CD4-positive, alpha-beta T cell treated with Interleukin-21 for 1 hour (primary cell): ENCODE data around the gene NTS.

ENCODE experiments used
- DNase-seq: peaks from one replicate; pipeline ENCODE4 v3.0.0-alpha.2; 2020

NTS gene, protein sequence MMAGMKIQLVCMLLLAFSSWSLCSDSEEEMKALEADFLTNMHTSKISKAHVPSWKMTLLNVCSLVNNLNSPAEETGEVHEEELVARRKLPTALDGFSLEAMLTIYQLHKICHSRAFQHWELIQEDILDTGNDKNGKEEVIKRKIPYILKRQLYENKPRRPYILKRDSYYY

DNA sequence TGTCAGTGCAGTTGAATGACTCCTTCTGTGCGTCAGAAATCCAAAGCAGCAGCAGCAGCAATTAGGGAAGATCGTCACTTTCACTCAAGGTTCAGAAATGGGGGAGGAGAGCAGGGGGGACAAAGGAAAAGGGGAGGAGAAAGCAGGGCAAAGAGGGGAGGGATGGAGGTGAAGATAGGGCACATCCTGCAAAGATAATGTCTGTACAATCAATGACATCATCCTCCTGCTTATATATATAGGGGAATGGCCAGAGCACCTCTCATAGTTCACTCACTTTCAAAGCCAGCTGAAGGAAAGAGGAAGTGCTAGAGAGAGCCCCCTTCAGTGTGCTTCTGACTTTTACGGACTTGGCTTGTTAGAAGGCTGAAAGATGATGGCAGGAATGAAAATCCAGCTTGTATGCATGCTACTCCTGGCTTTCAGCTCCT lies at the start of gene NTS:
NTS (plus strand) TSS at position 265 of the 431 bp plus-strand sequence; CDS start at position 374, 109 bp downstream.
- DNase-seq = no peak

DNA sequence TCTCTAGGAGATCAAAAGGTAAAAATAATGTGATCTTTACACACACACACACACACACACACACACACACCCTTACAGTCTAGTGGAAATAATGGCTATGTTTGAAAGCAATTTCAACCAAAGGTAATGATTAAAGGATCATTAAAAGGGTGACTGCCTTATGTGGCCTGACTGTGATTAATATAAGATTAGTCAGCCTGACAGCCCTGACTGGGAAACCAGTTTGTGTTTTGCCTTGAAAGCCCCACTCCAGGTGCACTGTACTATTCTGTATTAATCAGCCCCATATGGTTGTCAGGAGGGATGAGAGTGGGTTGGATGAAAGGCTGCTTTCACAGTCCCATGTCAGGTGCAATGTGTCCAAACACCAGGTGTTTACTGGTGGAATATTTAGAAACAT lies 48.3 kb upstream of the NTS start:
- no peak for DNase-seq

DNA sequence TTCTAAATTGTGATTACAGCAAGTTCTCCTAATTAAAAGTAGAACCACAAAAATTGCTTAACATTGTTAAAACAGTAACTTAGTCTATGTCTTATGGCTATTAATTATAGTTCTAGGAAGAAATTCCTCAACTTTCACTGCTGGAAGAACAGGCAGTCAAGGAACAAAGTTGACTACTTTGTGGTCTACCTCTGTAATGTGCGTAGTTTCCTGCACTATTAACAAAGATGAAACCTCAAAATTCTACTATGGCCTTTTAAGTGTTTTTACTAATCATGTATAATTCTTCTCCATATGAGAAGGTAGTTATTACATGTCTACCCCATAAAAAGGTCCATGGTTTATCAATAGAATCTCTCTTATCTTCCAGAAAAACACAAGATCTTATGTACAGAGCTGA lies 45.5 kb upstream of the NTS start:
- DNase-seq = no peak

DNA sequence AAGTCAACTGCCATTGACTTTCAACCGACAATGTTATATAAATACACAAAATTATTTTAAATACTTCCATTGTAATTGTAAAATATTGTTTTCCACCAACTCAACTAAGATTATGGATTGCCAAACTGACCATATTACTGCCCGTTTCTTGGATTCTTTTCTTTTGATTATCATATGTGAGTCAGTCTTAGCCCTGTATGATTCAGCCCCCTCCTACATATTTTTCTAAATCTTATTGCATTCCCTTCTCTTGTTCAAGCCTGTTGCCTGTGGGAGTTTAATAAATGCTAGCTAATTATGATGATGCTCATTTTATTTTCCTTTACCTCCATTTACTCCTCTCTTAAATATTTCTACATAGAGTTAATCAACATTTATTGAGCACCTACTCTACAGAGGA lies 44.7 kb upstream of the NTS start:
- no peak for DNase-seq

DNA sequence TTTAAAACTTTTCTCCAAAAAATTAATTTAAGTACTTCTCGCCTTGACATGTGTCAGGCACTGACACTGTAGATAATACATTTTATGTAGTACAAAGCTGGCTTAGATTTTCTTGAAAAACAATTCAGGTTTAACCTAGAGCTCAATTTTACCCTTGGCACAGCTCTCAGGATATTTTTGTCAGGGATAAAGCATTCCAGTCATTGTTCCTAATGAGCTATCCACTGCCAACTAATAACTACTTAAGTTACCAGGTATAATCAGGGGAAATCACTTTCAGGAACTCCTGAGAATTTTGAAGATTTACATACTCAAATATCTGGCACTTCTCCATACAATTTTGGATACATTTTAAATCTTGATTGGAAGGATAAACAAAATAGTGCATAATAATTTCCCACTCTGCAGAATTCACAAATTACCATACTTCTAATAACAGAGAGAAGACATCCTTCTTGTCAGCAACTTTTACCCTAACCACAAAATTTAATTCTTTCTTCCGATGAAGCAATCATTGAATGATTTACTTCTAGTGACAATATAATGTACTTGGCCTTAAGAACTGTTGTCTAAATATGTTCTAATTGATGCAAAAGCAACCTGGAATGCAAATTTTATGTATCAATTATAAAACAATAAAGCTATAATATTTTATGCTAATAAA lies 42.6 kb upstream of the NTS start:
- DNase-seq = no peak

DNA sequence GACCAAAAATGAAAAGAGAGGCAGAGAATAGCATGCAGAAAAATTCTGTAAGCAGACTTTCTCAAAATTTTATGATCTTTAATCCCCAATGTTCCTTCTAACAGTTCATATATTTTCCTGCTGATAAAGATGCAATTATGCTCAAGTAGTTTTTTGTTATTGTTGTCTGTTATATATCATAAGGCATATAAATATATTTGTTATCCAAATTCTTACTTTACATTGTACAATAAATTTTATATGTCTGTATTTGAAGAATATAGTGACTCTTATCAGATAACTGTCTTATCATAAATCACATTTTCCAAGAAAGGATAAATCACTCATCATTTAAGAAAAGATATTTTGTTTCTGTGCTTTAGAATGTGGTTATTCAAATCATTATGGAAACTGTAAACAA lies 40.5 kb upstream of the NTS start:
- no peak for DNase-seq

DNA sequence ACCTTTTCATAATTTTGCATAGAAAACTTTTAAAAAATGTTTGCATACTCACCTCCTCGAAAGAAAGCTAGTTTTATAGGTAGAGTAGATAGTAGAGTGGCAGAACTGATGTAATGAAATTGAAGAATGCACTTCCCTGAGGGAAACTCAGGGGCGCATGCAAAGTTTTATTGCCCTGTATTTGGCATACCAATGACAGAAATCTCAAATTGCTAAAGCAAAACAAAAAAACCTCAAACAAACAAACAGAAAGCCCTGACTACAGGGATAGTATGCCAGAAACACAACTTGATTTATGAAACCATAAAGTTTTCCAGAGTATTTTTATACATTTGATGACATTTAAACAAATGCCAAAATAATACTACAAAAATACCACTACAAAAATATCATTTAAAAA lies 39.7 kb upstream of the NTS start:
- no peak for DNase-seq

DNA sequence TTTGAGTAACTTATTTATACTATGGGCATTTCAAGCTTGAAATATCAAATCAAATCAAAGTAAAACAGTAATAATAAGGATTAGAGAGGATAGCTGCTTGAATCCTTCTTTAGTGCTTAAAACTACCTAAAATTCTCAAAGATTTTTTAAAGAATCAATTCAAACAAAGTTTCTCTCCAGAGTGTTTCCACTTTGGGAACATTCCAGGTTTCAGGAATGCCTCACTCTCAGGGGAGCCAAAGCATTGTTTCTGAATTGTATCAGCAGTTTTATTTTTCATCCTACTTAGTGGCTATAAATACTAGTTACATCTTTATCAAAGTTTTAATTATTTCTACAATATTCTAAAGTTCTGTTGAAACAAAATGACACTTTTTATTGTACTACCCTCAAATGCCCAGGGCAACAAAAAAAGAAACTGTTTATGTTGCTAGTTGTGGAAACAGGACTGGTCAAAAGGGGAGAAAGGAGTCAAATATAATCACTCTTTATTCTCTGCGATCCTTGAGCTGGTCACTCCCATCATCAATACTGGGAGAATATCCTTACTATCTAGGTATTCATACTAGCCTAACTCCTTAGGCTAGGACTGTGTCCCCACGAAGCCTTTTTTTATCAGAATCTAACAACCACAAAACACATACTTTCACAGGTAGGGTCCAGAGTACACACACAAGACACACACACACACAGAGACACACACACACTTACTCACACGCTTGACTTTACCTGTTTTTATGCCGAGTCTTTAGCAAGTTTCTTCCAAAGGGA lies 38.5 kb upstream of the NTS start:
- no peak for DNase-seq

DNA sequence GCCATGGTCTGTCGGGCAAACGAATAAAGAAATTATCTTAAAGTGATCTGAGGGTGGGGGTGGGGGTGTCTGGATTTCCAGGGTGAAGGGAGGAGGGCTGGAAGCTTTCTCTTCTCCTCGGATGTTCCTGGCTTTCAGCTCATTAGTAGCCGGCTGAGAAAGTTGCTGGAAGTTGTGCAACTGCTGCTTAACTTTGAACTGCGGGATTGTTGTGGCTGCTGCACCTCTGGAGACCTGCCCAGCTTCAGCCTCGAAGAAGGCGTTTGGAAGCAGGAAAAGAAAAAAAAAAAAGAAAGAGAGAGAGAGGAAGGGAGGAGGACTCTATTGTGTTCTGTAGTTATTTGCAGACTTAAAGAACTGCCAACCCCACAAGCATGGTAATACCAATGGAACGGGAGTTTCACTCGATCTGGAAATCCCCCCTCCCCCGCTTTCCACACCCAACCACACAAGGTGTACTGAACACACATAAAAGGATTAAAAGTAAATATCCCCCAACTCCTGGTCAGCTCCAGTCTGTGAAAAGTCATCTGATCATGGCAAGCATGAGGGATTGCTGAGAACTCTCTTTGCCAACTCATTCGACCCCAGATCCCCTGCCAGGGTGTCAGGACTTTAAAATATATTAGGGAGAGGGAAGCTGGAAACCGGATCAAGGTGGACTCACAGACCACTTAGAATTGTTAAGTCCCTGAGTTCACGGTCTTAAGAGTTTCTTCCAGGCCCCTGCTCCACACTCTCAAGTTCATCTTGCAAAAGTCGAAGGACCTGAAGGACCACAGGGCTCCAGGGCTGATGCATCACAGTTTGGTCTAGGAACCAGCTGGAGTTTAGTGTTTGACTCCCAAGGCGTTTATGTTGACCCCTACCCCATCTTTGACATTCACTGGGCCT lies 37.7 kb upstream of the NTS start, which contains the start of gene RASSF9:
RASSF9 (minus strand) TSS at position 213 of the 894 bp plus-strand sequence; CDS start at position 5, 208 bp downstream.
- DNase-seq = no peak

DNA sequence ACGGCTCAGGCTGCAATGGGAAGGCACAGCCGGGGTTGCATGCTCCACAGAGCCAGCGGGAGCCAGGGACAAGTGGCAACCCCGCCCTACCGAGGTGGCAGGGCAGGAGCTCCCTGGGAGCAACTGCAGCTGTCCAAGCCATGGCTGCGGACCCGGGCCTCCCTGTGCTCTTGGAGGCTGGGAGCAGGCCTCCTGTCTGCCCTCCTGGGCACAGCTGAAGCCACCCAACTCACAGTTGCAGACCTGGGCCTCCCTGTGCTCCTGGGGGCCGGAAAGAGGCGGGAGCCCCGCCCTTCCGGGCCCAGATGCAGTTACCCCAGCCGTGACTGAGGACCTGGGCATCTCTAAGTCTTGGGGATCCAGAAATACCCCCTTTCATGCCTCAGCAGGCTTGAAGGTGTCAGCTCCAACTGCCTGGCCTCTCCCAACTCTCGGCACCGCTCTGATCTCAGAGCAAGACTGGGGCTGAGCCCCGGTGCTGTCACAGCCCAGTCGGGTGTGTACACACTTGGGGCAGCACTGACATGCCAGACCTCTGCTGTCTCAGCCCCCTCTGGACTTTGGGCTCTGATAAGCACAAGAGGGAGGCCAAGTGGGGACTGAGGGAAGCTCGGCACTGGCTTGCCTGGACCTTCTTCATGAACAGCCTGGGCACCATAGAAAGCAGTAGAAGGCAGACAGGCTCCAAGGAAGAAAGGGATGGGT lies 30.3 kb upstream of the NTS start:
- no peak for DNase-seq

DNA sequence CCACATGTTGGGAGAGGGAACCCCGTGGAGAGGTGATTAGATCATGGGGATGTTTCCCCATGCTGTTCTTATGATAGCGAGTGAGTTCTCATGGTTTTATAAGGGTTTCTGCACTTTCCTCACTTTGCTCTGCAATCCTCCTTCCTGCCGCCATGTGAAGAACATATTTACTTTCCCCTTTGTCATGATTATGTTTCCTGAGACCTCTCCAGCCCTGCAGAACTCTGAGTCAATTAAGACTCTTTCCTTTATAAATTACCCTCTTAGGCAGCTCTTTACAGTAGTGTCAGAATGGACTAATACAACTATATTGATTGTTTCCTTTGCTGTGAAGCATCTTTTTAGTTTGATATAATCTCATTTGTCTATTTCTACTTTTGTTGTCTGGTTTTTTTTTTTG lies 24.8 kb upstream of the NTS start:
- no peak for DNase-seq

DNA sequence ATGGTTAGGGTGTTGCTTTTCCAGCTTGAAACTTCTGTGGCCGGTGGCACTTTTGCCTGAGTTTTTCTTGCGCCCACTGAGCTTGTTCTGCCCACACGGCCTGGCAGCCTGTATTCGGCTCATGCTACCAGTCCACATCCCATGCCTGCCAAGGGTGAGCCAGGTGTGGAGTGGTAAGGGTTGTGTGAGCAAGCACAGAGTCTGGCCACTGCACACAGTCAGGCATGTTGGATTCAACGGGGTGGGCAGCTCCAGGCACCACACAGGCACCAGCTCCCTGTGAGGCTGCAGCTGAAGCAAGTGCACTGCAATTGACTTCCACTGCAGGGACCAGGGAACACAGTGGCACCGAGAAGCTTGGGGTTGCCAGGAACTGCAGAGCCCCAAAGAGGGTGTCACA lies 18.8 kb upstream of the NTS start:
- no peak for DNase-seq

DNA sequence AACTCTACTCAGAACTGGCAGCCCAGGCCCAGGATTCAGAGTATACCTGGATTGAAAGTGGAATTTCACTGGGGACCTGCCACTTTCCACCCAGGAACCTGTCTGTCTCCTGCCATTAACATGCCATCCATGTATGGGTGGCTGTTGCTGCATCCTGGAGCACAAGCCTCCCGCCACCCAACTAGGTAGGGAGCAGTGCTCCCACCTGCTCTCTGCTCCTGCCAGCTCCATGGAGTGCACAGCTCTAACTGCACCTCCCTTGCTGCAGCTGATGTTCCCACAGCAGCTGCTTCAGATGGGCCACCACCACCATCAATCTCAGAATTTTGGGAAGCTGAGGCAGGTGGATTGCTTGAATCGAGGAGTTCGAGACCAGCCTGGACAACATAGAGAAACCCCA lies 17.1 kb upstream of the NTS start:
- DNase-seq = no peak

DNA sequence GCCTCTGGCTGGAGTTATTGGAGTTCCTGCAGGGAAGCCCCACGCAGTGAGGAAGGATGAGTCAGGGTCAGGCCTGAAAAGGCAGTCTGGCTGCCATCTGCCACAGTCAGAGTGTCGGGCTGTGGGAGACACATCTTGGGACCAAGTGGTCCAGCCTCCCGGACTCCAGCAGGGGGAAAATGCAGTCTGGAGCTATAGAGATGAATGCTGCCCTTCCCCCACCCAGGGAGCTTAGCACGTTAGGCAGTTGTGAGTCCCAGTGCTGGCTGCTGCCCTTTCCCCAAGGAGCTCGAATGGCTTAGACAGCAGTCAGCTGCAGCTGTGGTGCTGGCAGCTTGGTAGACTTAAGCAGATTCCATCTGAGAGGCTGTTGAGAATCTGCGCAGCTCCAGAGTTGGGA lies 8.2 kb upstream of the NTS start:
- DNase-seq = no peak

DNA sequence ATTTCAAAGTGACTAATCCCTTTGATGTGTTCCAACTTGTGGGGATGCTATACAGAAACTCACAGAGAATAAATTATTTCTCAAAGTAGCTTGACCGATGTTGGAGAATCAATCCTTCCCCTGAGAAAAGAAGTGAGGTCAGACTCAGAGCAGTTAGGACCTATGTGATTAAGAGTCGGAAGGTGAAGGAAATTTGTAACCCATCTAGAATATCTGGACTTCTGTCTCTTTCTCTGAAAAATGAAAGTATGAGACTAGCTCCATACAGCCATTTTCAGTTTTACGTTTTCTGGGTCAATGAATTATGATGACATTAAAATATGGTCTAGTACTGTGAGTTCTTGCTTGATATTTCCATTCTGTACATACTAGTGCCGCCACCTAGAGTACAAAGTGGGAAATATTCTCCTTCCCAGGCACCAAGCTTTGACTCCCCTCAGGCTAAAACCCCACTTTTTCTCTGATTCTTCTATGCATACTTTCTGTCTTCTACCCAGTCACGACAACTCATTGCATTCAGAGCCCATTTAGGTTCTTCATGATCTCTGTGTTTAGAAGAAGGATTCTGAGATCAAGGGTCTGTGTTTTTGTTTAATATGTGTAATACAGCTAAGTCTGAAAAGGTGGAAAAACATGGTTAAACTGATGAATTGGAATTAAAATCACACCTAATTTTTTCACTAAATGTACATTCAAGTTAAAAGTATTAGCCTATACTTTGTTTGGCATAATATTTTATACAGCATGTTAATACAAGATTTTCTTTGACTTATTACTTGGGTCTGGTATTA lies 6.9 kb upstream of the NTS start:
- no peak for DNase-seq

DNA sequence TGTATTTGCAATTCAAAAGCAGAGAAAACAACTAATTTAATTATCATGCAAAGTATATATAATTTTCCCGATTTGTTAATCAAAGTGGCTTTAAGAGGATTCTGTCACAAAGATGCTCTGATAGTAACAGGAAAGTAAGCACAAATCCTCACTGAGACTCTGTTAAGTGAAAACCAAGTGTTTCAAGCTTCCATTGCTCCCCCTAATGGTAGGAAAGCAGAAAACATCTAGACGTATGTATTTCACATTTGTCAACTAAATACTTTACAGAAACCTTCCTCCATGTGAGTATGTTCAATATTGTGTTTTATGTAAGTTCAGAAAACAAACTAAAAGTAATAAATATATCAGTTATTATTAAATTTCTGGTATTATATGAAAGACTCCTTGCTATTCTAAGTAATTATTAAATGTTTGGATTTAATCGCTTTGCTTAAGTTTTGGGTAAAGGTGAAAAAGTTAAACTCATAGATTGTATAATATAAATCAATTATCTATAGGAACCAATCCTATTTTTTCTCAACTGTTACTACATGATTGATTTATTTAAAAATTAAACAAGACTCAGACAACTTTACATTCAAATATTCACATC lies 1.5 kb upstream of the NTS start:
- peak; percentile 18 for DNase-seq

DNA sequence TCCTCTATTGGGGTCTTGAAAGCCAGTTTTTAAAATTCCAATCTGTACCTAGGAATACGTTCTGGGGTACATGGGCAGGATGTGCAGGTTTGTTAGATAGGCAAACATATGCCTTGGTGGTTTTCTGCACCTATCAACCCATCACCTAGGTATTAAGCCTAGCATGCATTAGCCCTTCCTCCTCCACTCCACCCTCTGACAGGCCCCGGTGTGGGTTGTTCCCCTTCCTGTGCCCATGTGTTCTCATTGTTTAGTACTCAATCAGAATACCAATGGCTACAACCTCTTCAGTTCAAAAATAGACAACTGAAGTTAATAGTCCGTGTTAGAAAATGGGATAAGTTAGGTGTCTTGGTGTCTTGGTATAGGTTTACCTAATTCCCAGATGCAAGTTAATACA lies 3.4 kb downstream of the NTS start:
- DNase-seq = no peak

DNA sequence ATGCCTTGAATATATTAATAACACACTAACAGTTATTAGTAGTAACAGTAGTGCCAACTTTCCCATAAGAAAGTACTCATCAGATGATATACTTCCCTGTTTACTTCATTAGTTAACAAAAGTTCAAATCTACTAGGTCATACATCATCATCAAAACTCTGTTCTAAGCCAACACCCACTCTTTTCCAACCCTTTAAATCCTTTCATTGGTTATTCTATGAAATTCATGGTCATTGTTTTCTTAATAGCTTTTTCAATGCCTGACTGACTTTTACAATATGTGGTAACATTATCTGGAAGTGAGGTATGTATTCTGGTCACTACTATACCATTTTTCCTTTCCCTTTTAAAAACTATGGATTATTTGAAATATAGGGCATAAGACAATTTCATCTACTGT lies 9.7 kb downstream of the NTS start:
- DNase-seq = no peak

DNA sequence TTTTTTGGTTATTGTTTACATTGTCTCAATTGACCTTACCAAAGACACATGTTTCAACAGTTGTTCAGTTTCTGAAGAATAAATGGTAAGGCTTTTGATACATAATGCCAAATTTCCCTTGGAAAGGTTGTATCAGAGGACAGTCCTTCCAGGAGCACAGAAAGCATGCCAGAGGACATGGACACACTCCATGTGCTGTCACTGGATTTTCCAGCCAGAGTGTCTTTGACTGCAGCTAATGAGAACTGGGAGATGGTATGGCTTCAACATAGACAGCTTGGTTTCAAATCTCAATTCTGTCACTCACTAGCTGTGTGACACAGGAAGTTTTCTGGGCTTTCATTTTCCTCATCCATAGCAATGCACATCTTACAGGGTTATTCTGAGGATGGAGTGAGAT lies 20.6 kb downstream of the NTS start:
- DNase-seq = no peak

DNA sequence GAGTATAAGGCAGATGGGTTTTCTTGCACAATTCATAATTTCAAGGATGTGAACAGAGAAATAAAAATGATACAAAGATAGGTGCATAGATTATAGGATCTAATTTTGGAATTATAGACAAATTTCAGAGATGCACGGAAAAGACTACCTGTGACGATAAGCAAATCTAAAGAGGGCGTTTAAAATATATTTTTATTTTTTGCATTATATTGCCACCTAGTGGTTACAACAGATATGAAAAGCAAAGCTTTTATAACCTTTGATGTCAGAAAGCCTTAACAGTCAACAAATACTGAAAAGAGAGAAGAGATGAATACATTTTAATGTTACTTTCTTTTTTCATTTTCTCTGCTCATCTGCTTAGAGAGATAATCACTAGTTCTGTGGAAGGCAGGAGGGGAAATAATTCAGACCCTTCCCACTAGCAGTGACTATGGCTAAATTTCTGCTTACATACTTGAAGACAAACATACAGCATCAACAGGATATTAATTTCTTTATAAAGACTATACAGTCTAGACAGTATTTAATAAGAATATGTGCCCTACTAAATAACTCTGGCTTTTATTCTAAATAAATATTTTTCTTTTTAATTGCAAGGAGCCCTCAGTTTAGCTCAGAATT lies 46.3 kb downstream of the NTS start:
- DNase-seq = peak; percentile 4
